ACHN (cell line): ENCODE results near the gene ATOH8.

Experiments
- DNase-seq: peaks from one replicate; pipeline ENCODE4 v3.0.0-alpha.2; 2015
- in situ Hi-C: cut with HindIII; loops from 2 replicates; pipeline ENCODE4 v1.10.0; 2017; ENCODE audit warnings: low sequenced_read_pairs, low pct_ligation_motif_present, low pct_unique_long_range_greater_than_20kb

ATOH8 gene

GRCh38 chr2:85716346-85716914 is 37.4 kb upstream of the ATOH8 start:
- DNase-seq: no peak
- in situ Hi-C loops: loop anchor here (25.0 kb wide), 1 partner anchor 96 kb away; no protein-coding TSS in a partner anchor

DNA sequence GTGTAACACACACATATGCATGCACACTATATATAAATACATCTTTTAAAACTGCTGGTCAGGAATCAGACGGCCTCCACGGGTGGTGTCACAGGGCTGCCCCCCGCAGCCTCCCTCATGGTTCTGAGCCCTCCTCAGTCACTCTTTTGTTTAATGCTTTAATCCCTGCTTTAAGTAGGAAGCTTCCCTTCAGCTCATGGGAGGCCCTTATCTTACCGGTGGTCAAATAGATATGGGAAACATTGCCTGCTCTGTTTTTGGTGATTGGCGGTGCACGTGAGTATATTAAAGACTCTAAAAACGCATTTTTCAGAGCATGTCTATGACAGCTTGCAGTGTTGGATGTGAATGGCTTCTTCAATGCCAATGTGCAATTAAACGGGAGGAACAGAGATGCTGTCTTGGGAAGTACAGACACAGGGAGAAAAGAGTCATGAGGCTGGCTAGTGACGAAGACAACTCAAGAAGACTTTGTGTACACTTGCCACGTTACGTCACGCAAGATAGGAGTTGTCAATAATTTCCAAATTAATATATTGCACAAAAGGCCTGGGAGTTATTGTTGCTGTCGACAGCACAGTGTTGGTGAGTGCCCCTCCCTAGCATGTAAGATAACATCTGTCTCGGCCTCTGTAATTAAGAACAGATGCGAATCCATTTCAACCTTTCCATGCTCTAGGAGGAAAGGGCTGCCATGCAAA is 36.3 kb upstream of the ATOH8 start:
- in situ Hi-C loops: loop anchor here (25.0 kb wide), 1 partner anchor 95 kb away; no protein-coding TSS in a partner anchor
- no peak for DNase-seq

DNA sequence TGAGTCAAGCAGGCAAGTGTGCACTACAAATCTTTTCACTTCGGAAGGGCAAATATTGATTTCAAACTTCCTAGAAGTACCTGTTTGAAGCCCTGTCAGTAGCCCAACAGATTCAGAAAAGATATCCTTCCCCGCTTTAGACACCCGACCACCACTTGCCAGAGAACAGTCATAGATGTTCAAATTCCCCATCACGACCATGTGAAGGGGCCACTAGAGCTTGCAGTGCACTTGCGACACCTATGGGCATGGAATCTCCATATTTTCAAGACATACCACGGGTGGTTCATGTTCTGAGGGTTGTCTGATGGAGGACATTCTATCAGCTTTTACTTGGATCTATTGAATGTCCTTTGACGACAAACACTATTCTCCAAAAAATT is 35.8 kb upstream of the ATOH8 start:
- no peak for DNase-seq
- in situ Hi-C loops: loop anchor here (25.0 kb wide), 1 partner anchor 94 kb away; no protein-coding TSS in a partner anchor

- no peak for DNase-seq
- in situ Hi-C loops: loop anchor here (25.0 kb wide), 1 partner anchor 93 kb away; no protein-coding TSS in a partner anchor
These were observed 34.8 kb upstream of the ATOH8 start for GRCh38 chr2:85718885-85719492.

- no peak for DNase-seq
- in situ Hi-C loops: loop anchor here (25.0 kb wide), 1 partner anchor 93 kb away; no protein-coding TSS in a partner anchor
These were observed 34.1 kb upstream of the ATOH8 start for GRCh38 chr2:85719609-85720240.

DNA sequence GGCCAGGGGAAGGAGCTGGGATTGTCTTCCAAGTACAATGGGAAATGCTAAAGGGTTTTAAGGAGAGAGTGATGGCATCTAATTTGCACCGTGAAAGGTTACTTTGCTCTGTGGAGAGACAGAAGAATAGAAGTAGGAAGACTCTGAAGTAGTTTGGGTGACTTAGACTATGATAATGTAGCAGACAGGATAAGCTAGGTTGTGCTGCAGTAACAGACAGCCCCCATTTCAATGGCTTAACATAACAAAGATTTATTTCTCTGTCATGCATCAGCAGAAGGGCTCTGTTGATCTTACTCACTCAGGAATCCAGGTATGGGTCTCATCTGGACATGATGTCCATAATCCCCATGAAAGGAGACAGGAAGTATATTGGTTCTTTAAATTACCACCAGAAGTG is 33.3 kb upstream of the ATOH8 start:
- in situ Hi-C loops: loop anchor here (25.0 kb wide), 1 partner anchor 92 kb away; no protein-coding TSS in a partner anchor

GRCh38 chr2:85721641-85722040 is 32.1 kb upstream of the ATOH8 start:
- in situ Hi-C loops: loop anchor here (25.0 kb wide), 1 partner anchor 91 kb away; no protein-coding TSS in a partner anchor
- no peak for DNase-seq

More for the DNA sequence above, 33.3 kb upstream of the ATOH8 start:
- no peak for DNase-seq

DNA sequence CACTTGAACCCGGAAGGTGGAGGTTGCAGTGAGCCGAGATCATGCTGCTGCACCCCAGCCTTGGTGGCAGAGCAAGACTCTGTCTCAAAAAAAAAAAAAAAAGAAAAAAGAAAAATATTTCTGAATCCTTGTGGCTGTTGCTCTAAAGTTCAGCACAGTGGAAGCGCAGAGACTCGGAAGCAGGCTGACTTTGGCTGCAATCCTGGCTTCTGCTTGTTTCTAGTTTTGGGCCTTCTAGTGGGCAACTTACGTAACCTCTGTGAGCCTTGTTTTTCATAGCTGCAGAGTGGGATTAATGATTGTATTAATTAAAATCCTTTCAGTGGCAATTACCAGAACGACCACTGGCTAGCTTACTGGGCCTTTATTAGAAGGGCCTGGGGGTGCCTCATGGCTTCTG is 31.3 kb upstream of the ATOH8 start:
- in situ Hi-C loops: loop anchor here (25.0 kb wide), 1 partner anchor 90 kb away; no protein-coding TSS in a partner anchor
- no peak for DNase-seq

- in situ Hi-C loops: loop anchor here (25.0 kb wide), 1 partner anchor 88 kb away; no protein-coding TSS in a partner anchor
- DNase-seq: no peak
These were observed 30.0 kb upstream of the ATOH8 start for GRCh38 chr2:85723707-85724360.

DNA sequence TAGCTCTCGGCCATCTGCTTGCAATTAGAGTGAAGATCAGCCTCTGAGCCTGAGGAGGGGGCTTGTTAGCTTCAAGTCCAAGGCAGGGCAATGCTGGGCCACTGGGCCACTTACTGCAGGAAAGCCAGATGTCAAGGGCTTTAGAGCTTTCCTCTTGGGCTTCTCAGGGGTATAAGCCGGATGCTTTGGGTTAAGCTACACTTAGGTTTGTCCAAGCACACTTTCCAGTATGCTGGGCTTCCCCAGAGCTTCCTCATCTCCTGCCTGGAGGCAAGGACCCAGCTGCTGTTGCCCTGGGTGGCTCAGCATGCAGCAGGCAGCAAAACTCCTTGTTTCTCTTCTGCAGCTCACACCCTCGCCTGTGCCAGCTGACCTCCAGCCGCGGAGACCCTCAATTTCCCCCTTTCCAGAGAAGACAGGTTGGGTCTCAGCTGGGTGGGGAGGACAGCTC is 29.0 kb upstream of the ATOH8 start:
- DNase-seq: no peak
- in situ Hi-C loops: loop anchor here (25.0 kb wide), 1 partner anchor 88 kb away; no protein-coding TSS in a partner anchor

DNA sequence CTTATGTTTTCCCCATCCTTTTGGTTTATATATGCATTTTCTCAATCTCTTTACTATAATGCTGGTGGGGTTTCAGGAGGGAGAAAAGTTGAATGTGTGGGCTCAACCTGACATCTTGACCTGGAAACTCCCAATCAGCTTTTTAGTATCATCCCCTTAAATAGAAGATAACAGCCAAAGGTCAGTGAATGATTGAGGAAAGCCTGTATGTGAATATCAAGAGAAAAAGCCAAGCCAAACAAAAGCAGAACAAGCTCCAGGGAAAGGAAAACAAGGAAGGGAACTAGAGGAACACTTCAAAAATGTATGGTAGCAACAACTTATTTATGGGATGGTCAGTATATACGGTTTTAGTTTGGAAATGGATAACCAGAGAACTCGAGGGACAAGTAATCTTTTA is 28.3 kb upstream of the ATOH8 start:
- in situ Hi-C loops: no loop called here
- DNase-seq: no peak

DNA sequence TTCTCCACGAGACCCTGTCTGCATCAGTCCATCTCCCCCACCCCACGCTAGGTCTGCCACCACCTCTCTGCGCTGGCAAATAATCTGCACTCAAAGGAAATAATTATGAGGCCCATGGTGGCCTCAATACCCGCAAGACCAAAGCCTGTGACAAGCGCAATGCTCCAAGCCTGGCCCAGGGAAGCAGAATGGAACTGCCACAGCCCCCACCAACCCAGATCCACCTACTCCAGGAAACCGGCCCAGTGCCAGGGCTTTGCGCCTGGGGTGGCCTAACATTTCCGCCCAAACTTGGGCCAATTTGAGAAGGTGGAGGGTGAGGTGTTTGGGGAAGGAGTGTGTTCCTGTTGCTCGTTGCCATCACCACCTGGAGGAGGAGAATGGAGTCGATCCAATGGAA is 26.0 kb upstream of the ATOH8 start:
- in situ Hi-C loops: no loop called here
- DNase-seq: no peak

- in situ Hi-C loops: no loop called here
- no peak for DNase-seq
These were observed 25.4 kb upstream of the ATOH8 start for GRCh38 chr2:85728342-85728741.

GRCh38 chr2:85728883-85729824 is 24.6 kb upstream of the ATOH8 start:
- in situ Hi-C loops: no loop called here
- peak; percentile 75 for DNase-seq

DNA sequence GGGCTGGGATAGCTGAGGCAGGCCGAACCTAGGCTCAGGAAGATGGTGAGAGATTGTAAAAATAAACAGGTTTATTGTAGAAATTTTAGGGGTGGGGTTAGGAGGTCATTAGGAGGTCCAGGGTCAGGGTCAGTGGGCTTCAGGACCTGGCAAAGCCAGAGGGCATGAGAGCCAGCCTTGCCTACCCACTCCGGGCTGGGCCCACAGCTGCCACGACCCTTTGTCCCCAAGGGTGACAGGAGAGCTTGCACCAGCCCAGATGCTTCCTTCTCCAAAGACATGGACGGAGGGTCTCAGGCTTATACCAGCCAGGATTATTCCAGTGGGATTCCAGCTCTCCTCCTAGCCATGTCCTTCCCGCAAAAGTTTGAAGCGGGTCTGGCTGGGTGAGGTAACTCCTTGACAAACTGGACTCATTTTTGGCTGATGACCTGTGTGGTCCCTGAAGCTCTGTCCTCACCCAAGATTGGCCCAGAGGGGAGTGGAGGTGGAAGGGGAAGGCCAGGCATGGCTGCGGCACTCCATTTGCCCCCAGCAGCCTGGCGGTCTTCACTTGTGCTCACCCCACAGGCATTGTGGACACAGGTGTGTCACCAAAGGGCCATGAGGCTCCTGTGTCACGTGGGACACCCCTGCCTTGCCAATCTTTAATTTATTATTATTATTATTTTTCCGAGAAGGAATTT is 23.8 kb upstream of the ATOH8 start:
- DNase-seq: no peak
- in situ Hi-C loops: no loop called here

- DNase-seq: no peak
- in situ Hi-C loops: no loop called here
These were observed 23.0 kb upstream of the ATOH8 start for GRCh38 chr2:85730686-85731230.

- no peak for DNase-seq
- in situ Hi-C loops: no loop called here
These were observed 22.2 kb upstream of the ATOH8 start for GRCh38 chr2:85731606-85732005.
